Inflammatory macrophage treated with lipopolysaccharide for 4 hours (primary cell): ENCODE measurements around the gene ZW10.

Experiments used
- DNase-seq: peaks from one replicate; pipeline ENCODE4 v3.0.0-alpha.2; 2020

Gene ZW10

DNA sequence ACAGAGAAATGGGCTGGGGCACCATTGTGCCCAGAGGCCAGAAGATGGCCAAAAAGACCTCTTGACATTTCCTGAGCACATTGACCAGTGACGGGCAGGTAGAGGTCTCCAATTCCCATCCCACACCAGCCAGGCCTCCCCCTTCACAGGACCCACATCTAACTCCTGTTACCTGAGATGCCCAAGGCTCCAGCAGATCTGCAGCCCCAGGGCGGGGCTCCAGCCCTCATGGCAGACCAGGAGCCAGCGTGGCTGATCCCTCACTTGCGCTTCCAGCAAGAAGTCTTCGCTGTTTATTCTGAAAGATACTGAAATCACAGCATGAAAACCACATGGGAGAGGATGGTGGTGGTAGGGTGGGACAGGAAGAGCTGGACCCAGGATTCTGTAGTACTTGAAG lies 76.4 kb downstream of the ZW10 start:
- DNase-seq: no peak

- no peak for DNase-seq
Observed at GRCh38 chr11:113695207-113695606, 78.3 kb downstream of the ZW10 start.

- DNase-seq: no peak
Observed at GRCh38 chr11:113694390-113694789, 79.1 kb downstream of the ZW10 start.

- no peak for DNase-seq
Observed at GRCh38 chr11:113693030-113693429, 80.5 kb downstream of the ZW10 start.

DNA sequence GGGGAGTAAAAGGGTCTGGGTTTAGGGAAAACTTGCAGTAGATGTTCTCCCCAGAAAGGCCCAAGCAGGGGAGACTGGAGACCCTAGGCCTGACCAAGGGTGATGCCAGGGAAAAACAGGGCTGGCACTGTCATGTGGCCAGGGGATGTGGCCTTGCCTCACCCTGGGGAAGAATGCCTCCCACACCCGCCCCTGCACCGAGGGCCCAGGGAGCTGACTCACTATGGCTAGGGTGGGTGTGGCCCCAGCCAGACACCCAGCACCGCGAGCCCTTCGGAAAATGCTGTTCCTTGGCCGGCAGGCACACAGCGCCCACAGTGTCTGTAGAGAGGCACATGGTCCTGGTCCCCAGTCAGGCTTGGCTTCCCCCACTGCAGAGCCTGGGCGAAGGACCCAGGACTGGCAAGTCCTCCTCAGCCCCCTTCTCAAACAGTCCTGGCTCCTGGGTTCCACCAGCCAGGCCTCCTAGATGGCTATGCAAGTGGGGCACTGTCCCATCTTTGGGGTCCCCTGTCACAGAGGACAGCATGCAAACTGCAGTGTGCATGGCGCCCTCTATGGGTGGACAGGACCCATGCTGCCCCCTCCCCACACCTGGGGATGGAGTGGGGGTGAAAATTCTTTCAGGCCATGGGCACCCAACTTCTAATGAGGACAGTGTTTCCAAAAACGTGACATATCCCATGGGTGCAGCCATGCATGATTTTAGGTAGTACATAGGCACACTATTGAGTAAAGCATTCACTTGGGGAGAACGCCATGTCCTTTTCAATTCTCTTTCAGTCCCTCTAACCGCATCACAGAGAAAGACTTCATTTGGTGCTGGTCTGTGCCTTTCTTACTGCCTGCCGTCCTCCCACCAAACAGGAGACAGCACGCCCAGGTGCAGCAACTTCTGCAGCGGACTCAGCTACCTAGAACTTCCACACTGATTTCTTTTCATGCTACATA lies 82.6 kb downstream of the ZW10 start:
- DNase-seq: peak; percentile 81

DNA sequence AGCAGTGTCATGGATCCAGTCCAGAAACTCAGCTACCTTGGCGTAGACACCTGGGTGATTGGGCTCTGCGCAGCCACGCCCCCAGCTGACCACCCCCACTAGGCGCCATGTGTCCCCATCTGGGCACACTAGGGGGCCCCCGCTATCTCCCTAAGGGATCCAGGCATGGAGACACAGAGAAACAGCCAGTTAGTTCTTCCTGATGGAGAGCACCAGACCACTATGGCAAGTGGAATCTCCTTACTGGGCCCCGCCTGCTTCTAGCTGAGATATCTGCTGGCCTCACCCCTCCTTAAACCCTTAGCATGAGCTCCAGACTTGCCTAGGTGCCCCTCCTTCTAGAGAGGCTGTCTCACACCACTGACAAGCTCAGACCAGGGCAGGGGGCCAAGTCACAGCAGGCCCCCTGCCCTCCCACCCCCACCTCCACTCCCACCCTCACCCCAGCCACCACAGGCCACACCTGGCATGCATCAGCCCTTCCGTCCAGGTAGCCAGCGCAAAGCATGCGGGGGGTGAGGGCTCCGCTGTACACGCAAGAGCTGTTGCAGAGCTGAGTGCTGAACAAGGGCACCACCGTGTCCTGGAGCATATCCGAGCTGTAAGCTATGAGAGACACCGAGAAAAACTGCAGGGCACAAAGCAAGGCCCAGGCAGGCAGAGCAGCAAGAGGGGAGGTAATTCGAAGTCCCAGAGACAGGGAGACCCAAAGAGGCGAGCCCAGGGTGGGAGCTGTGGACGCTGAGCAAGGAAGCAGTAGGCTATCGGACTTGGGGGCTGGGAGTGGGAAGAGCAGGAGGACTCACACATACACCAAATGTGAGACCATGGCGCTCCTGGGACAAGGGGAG lies 83.5 kb downstream of the ZW10 start:
- DNase-seq: no peak

DNA sequence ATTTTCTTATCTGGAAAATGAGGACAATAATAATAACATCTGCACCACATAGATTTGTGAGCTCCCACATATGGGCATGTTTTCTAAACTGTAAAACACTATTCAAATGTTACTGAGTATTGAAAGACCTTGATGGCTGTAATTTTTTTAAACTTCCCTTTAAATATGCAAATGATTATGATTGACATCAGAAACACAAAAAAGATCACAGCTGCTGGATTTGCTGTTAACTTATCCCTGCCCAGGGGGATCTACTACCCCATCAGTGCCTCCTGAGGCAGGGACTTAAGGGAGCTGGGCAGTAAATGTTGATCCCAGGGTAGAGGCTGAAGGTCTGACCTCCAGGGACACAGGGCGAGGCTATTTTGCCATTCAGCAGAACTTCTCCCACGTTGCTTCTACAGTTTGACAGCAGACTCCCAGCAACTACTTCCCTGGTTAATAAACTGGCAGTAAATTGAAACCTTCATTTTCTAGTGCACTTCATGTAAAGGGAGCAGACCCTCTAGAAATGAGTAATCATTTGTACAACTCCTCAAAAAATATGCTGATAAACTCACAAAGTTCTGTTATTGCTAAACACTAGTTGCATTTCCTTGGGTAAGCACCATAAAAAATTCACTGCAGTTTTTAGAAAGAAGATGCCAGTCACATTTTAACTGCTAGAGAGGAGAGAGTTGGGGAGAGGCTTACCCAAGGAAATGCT lies 87.7 kb downstream of the ZW10 start:
- DNase-seq: peak; percentile 68

DNA sequence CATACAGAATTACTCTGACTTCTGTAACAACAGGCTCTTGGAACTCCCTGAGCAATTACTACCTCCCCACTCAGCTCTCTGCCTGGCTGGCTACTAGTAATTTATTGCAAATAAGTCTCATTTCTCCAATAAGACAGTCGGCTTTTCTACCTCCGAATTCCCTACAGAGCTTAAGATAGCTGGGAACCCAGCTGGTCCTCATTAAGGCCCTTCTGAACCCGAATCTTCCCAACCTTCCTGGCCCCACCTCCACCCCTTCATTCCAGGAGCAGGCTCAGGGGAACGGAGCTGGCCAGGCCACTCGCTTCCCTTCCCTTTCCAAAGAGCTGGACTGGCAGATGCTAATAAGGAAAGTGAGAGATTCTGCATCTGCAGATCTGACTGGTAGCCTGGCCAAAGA lies 89.0 kb downstream of the ZW10 start:
- DNase-seq: no peak

- no peak for DNase-seq
Observed at GRCh38 chr11:113683481-113684046, 89.9 kb downstream of the ZW10 start.
